Lower leg skin (tissue), 3 donors: ENCODE results near the gene EXOC5.

ENCODE experiments used
- POLR2A ChIP-seq, 2 donors: fragments of 450-650 bp; IDR thresholded peaks; one replicate each; pipeline ENCODE4 v1.6.1; 2016 to 2017; ENCODE audit warnings: antibody characterized with exemption in 2 of 2, mild to moderate bottlenecking in 1 of 2, moderate library complexity in 1 of 2
- TF ChIP-seq, protein P1 (sequence below), 3 donors: fragments of 450-650 bp; IDR thresholded peaks; one replicate each; pipeline ENCODE4 v1.5.1; 2016; ENCODE audit warnings: antibody characterized with exemption in 3 of 3, mild to moderate bottlenecking in 3 of 3, moderate library complexity in 2 of 3

DNA sequence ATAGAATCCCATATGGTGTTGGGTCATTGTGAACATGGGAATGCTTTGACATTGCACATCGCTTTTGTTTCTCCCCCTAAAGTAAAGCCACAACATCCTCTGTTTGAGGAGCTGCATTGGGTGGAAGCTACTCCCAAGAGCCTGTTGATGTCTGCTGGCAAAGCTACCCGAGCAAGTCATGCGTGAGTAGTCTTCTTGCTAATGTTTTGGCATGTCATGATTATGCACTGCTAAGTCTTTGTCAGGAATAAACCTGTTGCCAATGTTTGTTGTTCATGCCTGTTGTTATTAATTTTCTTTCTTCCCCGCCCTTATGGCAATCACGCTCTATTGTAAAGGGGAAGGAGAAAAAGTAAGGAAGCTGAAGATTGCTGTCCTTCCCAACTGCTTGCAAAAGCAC, 97.3 kb downstream of the EXOC5 start:
- no peak for TF ChIP-seq POLR2A (IDR thresholded peaks at IDR 0.05)
- TF ChIP-seq, protein P1, sequence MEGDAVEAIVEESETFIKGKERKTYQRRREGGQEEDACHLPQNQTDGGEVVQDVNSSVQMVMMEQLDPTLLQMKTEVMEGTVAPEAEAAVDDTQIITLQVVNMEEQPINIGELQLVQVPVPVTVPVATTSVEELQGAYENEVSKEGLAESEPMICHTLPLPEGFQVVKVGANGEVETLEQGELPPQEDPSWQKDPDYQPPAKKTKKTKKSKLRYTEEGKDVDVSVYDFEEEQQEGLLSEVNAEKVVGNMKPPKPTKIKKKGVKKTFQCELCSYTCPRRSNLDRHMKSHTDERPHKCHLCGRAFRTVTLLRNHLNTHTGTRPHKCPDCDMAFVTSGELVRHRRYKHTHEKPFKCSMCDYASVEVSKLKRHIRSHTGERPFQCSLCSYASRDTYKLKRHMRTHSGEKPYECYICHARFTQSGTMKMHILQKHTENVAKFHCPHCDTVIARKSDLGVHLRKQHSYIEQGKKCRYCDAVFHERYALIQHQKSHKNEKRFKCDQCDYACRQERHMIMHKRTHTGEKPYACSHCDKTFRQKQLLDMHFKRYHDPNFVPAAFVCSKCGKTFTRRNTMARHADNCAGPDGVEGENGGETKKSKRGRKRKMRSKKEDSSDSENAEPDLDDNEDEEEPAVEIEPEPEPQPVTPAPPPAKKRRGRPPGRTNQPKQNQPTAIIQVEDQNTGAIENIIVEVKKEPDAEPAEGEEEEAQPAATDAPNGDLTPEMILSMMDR (IDR thresholded peaks at IDR 0.05): no peak
